K562 (cell line): ENCODE measurements around the gene ARHGEF7. TPM values are rescaled to one million over a fixed set of nuclear protein-coding genes. Genes with fewer than 3 reads are reported as not detected.

Source experiments
- ATAC-seq: fragments of 200-7000 bp; cut with Tn5 transposase; 3 replicates; pipeline ENCODE4 v1.9.1; 2020; ENCODE audit warnings: moderate library complexity
- BruUV-seq: library from RNA; stranded (reverse); fragments of 400-500 nt; replicated peaks from 2 replicates; lab custom pipeline; 2021; lab: Mats Ljungman, UMichigan
- CTCF ChIA-PET: fragments of 300-600 bp; formaldehyde crosslinking; extraction: SDS; loops from one replicate; lab custom pipeline; 2021; ENCODE audit warnings: low intra/inter-chr PET ratio; lab: Yijun Ruan, JAX
- POLR2A ChIA-PET: fragments of 300-600, 350-650 bp; sonication (Branson Sonifier 250); formaldehyde crosslinking; extraction: SDS; loops from one replicate; lab custom pipeline; 2021; ENCODE audit warnings: antibody characterized with exemption, inconsistent platforms; lab: Yijun Ruan, JAX
- DNase-seq, 4 experiments: peaks; one replicate each; pipeline versions ENCODE4 v3.0.0 to v3.0.0-alpha.2; 2011 to 2018; ENCODE audit warnings: low spot score in 3 of 4, mixed read lengths in 3 of 4; ENCODE audit errors: extremely low read depth in 1 of 4
- FAIRE-seq: peaks from 2 replicates; lab custom pipeline; 2011; peaks lifted over from hg19 to GRCh38; lab: Jason Lieb, UNC
- H2AFZ ChIP-seq: 2 replicates; pipeline ENCODE4 v1.6.0; 2011; ENCODE audit warnings: low read depth, low read length, control low read depth, inconsistent platforms
- H3K27ac ChIP-seq: fragments of 200-600 bp; 3 replicates; pipeline ENCODE4 v1.8.0; 2011; ENCODE audit warnings: low read depth, mild to moderate bottlenecking, control low read depth, inconsistent platforms, low read length, moderate library complexity, mixed read lengths; ENCODE audit errors: extremely low read depth
- H3K27me3 ChIP-seq, 2 experiments: fragments of 300-600 bp in 1 of 2; 2 replicates in 1 of 2; 3 replicates in 1 of 2; pipeline versions ENCODE4 v1.6.0 to v1.8.0; 2011; ENCODE audit warnings: inconsistent platforms in 2 of 2, low read length in 2 of 2, mild to moderate bottlenecking in 1 of 2, mixed read lengths in 1 of 2, moderate library complexity in 1 of 2; ENCODE audit not compliant: control insufficient read depth in 2 of 2, insufficient read depth in 2 of 2
- H3K36me3 ChIP-seq: fragments of 300-600 bp; 3 replicates; pipeline ENCODE4 v1.8.0; 2011; ENCODE audit warnings: mild to moderate bottlenecking, low read length, inconsistent platforms; ENCODE audit not compliant: control insufficient read depth, insufficient read depth
- H3K4me1 ChIP-seq, 2 experiments: fragments of 200-600 bp in 1 of 2; replicated peaks in 1 of 2; 2 replicates in 1 of 2; 3 replicates in 1 of 2; pipeline versions ENCODE4 v1.5.1 to v1.8.0; 2011; ENCODE audit warnings: inconsistent platforms in 2 of 2, low read length in 2 of 2, mild to moderate bottlenecking in 1 of 2, mixed read lengths in 1 of 2, moderate library complexity in 1 of 2; ENCODE audit not compliant: control insufficient read depth in 2 of 2, insufficient read depth in 2 of 2
- H3K4me2 ChIP-seq: 2 replicates; pipeline ENCODE4 v1.6.1; 2011; ENCODE audit warnings: low read length, control low read depth, inconsistent platforms, mixed read lengths; ENCODE audit not compliant: insufficient read depth
- H3K4me3 ChIP-seq: fragments of 200-600 bp; sonication (generic), shearing (Covaris generic); 2 replicates; pipeline ENCODE4 v1.5.1; 2016; ENCODE audit warnings: control low read depth, inconsistent platforms
- H3K79me2 ChIP-seq: fragments of 200-600 bp; 3 replicates; pipeline ENCODE4 v1.8.0; 2011; ENCODE audit warnings: low read length, inconsistent platforms; ENCODE audit not compliant: control insufficient read depth, insufficient read depth
- H3K9ac ChIP-seq, 2 experiments: 2 replicates each; pipeline versions ENCODE4 v1.6.0 to v1.6.1; 2011; ENCODE audit warnings: low read depth in 2 of 2, low read length in 2 of 2, control low read depth in 1 of 2, inconsistent platforms in 1 of 2, mild to moderate bottlenecking in 1 of 2, mixed read lengths in 1 of 2; ENCODE audit not compliant: insufficient read depth in 1 of 2
- H3K9me1 ChIP-seq: one replicate; pipeline ENCODE4 v1.6.0; 2011; ENCODE audit warnings: inconsistent platforms, mild to moderate bottlenecking, low read length, moderate library complexity; ENCODE audit not compliant: control insufficient read depth, insufficient read depth
- H3K9me3 ChIP-seq: replicated peaks from 2 replicates; pipeline ENCODE4 v1.5.1; 2011; ENCODE audit warnings: low read depth, low read length, inconsistent platforms; ENCODE audit not compliant: control insufficient read depth, insufficient read depth
- H4K20me1 ChIP-seq: replicated peaks from 2 replicates; pipeline ENCODE4 v1.6.1; 2011; ENCODE audit warnings: low read length, inconsistent platforms, mixed read lengths; ENCODE audit not compliant: control insufficient read depth, insufficient read depth
- CBFA2T2 ChIP-seq: fragments of 450-650 bp; conservative IDR thresholded peaks from 2 replicates; pipeline ENCODE4 v1.6.1; 2017; ENCODE audit warnings: mild to moderate bottlenecking
- CREB3L1 ChIP-seq: fragments of 450-650 bp; IDR thresholded peaks from 2 replicates; pipeline ENCODE4 v1.6.1; 2014; ENCODE audit warnings: low read depth, mild to moderate bottlenecking, moderate library complexity, borderline replicate concordance
- KLF1 ChIP-seq: fragments of 450-650 bp; IDR thresholded peaks from 2 replicates; pipeline ENCODE4 v1.6.1; 2016; ENCODE audit warnings: missing genetic modification characterization, missing compliant biosample characterization
- MXD1 ChIP-seq: fragments of 250-450 bp; sonication (Bioruptor Pico); IDR thresholded peaks from 2 replicates; pipeline ENCODE4 v1.8.0; 2021; ENCODE audit warnings: borderline replicate concordance, mild to moderate bottlenecking, moderate library complexity; ENCODE audit not compliant: poor library complexity, severe bottlenecking
- MYC ChIP-seq, 2 experiments: fragments of 250-450 bp in 1 of 2; sonication (Bioruptor Pico) in 1 of 2; IDR thresholded peaks; 2 replicates each; pipeline versions ENCODE4 v1.5.1 to v1.6.1; 2012 to 2021; ENCODE audit warnings: low read depth in 2 of 2, borderline replicate concordance in 1 of 2, improper control_type of control experiment in 1 of 2, low read length in 1 of 2, mild to moderate bottlenecking in 1 of 2, moderate library complexity in 1 of 2
- POLR2AphosphoS2 ChIP-seq: IDR thresholded peaks from 2 replicates; pipeline ENCODE4 v1.6.1; 2012; ENCODE audit warnings: low read length, improper control_type of control experiment
- SOX6 ChIP-seq: fragments of 450-650 bp; IDR thresholded peaks from 2 replicates; pipeline ENCODE4 v1.6.1; 2014; ENCODE audit warnings: mild to moderate bottlenecking
- ZNF347 ChIP-seq: fragments of 450-650 bp; formaldehyde crosslinking; IDR thresholded peaks from 2 replicates; pipeline ENCODE4 v1.4.0; 2020; ENCODE audit warnings: low read depth, mild to moderate bottlenecking, moderate library complexity
- WGBS: fragments of 100-300 bp; shearing (Covaris generic); methylation state at CpG from one replicate; pipeline ENCODE4 v1.1.6; 2016; ENCODE audit warnings: low coverage, mixed read lengths; ENCODE audit not compliant: insufficient coverage; ENCODE audit errors: missing lambda C conversion rate; 5-methylcytosine and 5-hydroxymethylcytosine counted together
- in situ Hi-C: fragments of 300-500 bp; cut with MboI; formaldehyde crosslinking; loops from 4 replicates; pipeline ENCODE4 v1.15.0; 2018; ENCODE audit warnings: inconsistent platforms, mixed read lengths
- intact Hi-C: fragments of 100-400 bp; cut with micrococcal nuclease; formaldehyde crosslinking; loops from 2 replicates; pipeline ENCODE4 v1.14.2; 2022
- polyA plus RNA-seq, 8 experiments: library from polyadenylated mRNA; depleted of rRNA in 4 of 8; stranded (reverse) in 5 of 8; unstranded in 3 of 8; fragments of >200 nt; fragmentation: Nextera tagmentation in 2 of 8; fragmentation: Illumina TruSeq in 1 of 8; extraction: Ambion mirVana in 2 of 8; extraction: Trizol in 1 of 8; gene quantifications; 2 replicates each; pipeline versions ENCODE4 v1.2.1 to v1.2.3, GENCODE V29; 2011 to 2014; ENCODE audit warnings: inconsistent platforms in 1 of 8, missing spikeins in 1 of 8
- total RNA-seq, 7 experiments: library from RNA; depleted of rRNA in 6 of 7; stranded (reverse); fragments of >200 nt in 6 of 7; fragmentation: Illumina TruSeq in 2 of 7; extraction: Trizol in 2 of 7; gene quantifications; 2 replicates each; pipeline versions ENCODE4 v1.2.1 to v1.2.3, GENCODE V29; 2011 to 2021; ENCODE audit warnings: low replicate concordance in 1 of 7

ARHGEF7 gene
- total and polyA plus RNA-seq, 9 of the 15 experiments (the other 6 are each of a cell fraction or from before 2014, with no cell fraction given) = 2.1 to 26.8 (median 17.5) TPM

- POLR2A ChIA-PET = no interaction called here
- Histone ChIP-seq H3K9me3 (0 out of 2 replicates have a peak, but pooled peaks cover 2% of the 10 kb centered on the region), H3K27ac (no peak overlapping the region), H3K9ac (no peak overlapping the region), H2AFZ (no peak overlapping the region), H3K4me3 (no peak overlapping the region), H3K4me1 (peaks cover 3 to 9% of the 10 kb centered on the region in 2 experiments; a peak in 4 of 5 replicates), H3K27me3 (no peaks in the 10 kb centered on the region), H3K4me2 (no peak overlapping the region), H3K79me2 (peaks cover 65% of the 10 kb centered on the region), H4K20me1 (no peaks in the 10 kb centered on the region), H3K9me1 (no peaks in the 10 kb centered on the region), H3K36me3 (peaks cover 20% of the 10 kb centered on the region; the same call in 2 of the 3 replicates)
- intact Hi-C loops = no loop called here
- DNase-seq (no peak), ATAC-seq (no peak), FAIRE-seq (no peak)
- TF ChIP-seq MYC (IDR thresholded peaks at IDR 0.05; ENCODE audit: low read depth, low read length) = no peak
- no peak for TF ChIP-seq MYC (CRISPR knock-in tag; IDR thresholded peaks at IDR 0.05; ENCODE audit: borderline replicate concordance, low read depth)
- TF ChIP-seq CBFA2T2 = no peak
- no peak for TF ChIP-seq ZNF347 (CRISPR knock-in tag)
- no peak for TF ChIP-seq SOX6
- no peak for TF ChIP-seq KLF1 (tag)
- TF ChIP-seq POLR2AphosphoS2 = no peak
- no peak for TF ChIP-seq CREB3L1
- no peak for TF ChIP-seq MXD1 (CRISPR knock-in tag)
- WGBS = 92% methylated on average over 2 of the region's 2 CpGs
- BruUV-seq = no TSS peak
- CTCF ChIA-PET = no interaction called here
- in situ Hi-C loops = no loop called here
Measured at GRCh38 chr13:111171629-111172028, 56.5 kb downstream of the ARHGEF7 start.
